GM19397 (cell line): Measurements from ENCODE around the gene CKAP5.
"Not testable (repeated sequence)": the region's sequence is repeated elsewhere in the genome, so short reads cannot be mapped to it uniquely, and the experiment has no call there.

ENCODE experiments used
- ATAC-seq: cut with Tn5 transposase; IDR thresholded peaks from one replicate; pipeline ENCODE4 v1.9.1; 2021; ENCODE audit warnings: mild to moderate bottlenecking, moderate library complexity; ENCODE audit not compliant: unreplicated experiment

CKAP5 gene

GRCh38 chr11:46727952-46728658 is 118.0 kb downstream of the CKAP5 start:
- ATAC-seq, result no peak

DNA sequence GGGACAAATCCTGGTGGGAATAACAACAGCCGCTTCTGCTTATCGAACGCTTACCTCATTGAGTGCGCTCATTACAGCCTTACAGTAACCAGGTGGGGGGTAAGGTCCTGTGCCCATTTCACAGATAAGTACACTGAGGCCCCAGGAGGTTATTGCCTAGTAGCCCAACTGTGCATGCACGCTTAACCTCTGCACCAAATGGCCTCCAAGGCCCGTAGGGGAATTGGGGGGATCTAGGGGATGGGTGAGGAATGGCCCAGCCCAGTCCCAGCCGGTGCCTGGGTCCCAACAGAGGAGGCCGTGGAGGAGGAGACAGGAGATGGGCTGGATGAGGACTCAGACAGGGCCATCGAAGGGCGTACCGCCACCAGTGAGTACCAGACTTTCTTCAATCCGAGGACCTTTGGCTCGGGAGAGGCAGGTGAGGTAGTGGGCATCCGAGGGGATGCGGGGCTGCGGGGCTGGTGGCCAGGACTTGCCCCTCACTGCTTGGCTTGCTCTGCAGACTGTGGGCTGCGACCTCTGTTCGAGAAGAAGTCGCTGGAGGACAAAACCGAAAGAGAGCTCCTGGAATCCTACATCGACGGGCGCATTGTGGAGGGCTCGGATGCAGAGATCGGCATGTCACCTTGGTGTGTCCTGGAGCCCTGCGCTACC is 119.7 kb downstream of the CKAP5 start:
- no peak for ATAC-seq

DNA sequence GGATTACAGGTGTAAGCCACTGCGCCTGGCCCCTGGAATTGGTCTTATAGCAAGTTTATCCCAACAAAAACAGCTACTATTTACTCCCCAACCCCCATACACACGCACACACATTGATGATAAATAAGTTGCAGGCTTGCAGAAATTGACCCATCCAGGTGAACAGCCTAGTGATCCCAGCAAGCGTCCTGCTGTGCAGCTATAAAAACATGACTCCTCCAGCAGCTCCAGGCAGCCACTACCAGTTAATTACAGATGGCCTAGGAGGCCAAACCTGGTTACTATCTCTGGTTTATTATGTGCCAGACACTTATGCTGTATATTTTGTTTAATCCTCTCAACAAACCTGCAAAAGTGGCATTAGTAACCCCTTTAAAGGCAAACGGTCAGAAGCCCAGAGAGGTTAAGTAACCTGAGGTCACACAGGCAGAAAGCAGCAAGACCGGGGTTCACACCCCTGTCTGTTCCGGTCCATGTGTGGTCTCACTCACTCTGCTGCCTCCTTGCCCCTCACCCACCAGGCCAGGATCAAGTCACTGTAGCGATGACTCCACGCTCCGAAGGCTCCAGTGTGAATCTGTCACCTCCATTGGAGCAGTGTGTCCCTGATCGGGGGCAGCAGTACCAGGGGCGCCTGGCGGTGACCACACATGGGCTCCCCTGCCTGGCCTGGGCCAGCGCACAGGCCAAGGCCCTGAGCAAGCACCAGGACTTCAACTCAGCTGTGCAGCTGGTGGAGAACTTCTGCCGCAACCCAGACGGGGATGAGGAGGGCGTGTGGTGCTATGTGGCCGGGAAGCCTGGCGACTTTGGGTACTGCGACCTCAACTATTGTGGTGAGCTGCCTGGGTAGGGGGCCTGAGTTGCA is 120.5 kb downstream of the CKAP5 start:
- ATAC-seq, result no peak

DNA sequence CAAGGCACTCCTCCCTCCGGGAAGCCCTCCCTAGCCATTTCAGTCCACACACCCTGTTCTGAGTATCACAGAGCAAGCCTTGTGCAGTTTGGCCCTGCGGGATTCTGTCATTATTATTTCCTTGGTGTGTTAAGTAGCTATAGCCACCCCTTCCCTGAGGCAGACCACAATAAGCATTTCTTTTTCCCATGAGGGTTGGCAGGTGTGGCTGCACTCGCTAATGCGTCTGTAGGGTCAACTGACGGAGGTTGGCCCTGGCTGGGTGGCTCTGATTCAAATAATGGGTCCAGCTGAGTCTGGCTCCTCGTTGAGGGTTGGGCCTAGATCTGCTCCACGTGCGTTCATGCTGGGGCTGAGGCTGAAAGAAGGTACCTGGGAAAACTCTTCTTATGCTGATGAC is 122.0 kb downstream of the CKAP5 start:
- no peak for ATAC-seq

- no peak for ATAC-seq
Observed at GRCh38 chr11:46723359-46723680, 122.8 kb downstream of the CKAP5 start.

- no peak for ATAC-seq
Observed at GRCh38 chr11:46722566-46723358, 123.3 kb downstream of the CKAP5 start.

DNA sequence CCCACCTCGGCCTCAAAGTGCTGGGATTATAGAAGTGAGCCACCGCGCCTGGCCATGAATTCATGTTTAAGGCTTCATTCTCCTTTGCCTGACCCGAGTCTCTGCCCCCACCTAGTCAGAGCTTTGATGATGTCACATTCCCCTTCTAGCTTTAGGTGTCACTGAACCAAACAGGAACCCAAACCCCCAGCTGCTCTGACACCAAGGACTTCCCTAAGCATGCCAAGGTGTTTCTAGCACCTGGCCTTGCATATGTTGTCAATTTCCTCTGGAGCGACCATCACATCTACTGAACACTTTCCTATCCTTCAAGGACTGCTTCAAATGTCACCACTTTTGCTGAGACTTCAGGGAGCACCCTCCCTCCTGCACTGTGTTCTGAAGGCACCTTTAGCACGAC is 124.8 kb downstream of the CKAP5 start:
- ATAC-seq, result no peak

DNA sequence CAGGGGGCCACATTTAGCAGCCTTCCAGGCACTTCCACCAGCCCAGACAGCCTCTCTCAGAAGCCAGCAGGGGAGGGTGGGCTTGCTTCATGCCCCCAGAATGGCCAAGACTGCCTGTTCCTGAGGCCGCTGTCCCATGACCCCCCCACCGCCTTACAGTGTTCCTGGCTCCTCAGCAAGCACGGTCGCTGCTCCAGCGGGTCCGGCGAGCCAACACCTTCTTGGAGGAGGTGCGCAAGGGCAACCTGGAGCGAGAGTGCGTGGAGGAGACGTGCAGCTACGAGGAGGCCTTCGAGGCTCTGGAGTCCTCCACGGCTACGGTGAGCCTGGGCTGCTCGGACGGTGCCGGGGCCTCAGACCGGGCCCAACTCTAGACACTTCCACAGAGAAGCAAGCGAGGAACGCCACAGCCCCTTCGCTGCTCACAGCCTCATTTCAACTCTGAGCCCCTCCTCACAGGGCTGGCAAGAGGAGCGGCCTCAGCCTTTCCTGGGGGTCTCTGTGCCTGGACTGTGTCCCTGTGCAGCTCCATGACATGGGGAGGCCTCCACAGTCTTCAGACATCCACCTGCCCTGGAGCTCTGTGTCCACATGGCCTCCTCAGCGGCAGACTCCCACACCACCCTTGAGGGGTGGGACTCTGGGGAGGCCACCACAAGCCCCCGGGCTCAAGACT is 126.4 kb downstream of the CKAP5 start:
- ATAC-seq, result no peak

GRCh38 chr11:46719048-46719542 is 127.0 kb downstream of the CKAP5 start, which contains the start of gene F2:
TSS of gene F2 (plus strand) at chr11:46719213. CDS start at chr11:46719236, 23 bp downstream.
- ATAC-seq, result no peak

GRCh38 chr11:46718155-46719019 is 127.7 kb downstream of the CKAP5 start:
- no peak for ATAC-seq

- not testable (repeated sequence) for ATAC-seq
Observed at GRCh38 chr11:46717825-46718154, 128.3 kb downstream of the CKAP5 start.

GRCh38 chr11:46712874-46713576 is 133.1 kb downstream of the CKAP5 start:
- ATAC-seq, result no peak

GRCh38 chr11:46711303-46711702 is 134.8 kb downstream of the CKAP5 start:
- no peak for ATAC-seq

GRCh38 chr11:46710821-46711269 is 135.2 kb downstream of the CKAP5 start:
- no peak for ATAC-seq

DNA sequence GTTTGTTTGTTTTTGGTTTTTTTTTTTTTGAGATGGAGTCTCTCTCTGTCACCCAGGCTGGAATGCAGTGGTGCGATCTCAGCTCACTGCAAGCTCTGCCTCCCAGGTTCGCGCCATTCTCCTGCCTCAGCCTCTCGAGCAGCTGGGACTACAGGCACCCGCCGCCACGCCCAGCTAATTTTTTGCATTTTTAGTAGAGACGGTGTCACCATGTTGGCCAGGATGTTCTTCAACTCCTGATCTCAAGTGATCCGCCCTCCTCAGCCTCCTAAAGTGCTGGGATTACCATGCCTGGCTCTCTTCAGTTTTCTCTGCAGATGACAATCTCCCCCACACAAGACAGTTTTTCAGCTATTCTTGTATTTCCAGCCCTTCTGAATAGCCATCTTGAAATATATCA is 136.7 kb downstream of the CKAP5 start:
- not testable (repeated sequence) for ATAC-seq

GRCh38 chr11:46706886-46707285 is 139.2 kb downstream of the CKAP5 start:
- ATAC-seq, result no peak

DNA sequence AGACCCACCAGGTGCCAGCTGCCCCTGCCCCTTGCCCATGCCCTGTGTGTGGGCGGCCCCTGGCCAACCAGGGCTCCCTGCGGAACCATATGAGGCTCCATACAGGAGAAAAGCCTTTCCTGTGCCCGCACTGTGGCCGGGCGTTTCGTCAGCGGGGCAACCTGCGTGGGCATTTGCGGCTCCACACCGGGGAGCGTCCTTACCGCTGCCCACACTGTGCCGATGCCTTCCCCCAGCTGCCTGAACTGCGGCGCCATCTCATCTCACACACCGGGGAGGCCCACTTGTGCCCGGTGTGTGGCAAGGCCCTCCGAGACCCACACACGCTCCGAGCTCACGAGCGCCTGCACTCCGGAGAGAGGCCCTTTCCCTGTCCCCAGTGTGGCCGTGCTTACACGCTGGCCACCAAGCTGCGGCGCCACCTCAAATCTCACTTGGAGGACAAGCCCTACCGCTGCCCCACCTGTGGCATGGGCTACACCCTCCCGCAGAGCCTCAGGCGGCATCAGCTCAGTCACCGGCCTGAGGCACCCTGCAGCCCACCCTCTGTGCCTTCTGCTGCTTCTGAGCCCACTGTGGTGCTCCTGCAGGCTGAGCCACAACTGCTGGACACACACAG is 140.9 kb downstream of the CKAP5 start:
- no peak for ATAC-seq

DNA sequence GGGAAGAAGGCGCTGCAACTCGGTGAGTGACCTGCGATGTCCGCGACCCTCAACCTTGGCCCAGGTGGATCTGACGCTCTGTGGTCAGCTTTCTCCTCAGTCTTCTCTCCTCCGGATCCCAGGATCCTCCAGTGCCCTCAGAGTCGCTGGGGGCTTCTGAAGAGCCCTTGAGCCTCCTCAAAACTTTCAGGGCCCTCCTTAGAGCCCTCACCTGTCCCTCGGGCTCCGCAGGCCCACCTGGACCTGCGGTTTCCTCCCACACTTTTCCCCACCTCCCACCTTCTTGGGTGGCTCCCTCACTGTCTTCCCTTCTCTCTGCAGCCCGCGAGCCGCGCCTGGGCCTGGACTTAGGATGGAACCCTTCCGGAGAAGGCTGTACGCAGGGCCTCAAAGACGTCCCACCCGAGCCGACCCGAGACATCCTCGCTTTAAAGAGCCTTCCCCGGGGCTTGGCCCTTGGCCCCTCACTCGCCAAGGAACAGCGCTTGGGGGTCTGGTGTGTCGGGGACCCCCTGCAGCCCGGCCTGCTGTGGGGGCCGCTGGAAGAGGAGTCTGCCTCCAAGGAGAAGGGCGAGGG is 144.9 kb downstream of the CKAP5 start:
- no peak for ATAC-seq
